Fibroblast of pulmonary artery (primary cell): ENCODE measurements around the gene ACOT7.

Source experiments
- DNase-seq: peaks from one replicate; pipeline ENCODE4 v3.0.0-alpha.2; 2010; ENCODE audit warnings: low read depth
- H3K4me3 ChIP-seq: replicated peaks from 2 replicates; pipeline ENCODE4 v1.5.1; 2011; ENCODE audit warnings: low read depth, mild to moderate bottlenecking, control low read depth, low read length, moderate library complexity
- CTCF ChIP-seq: IDR thresholded peaks from 2 replicates; pipeline ENCODE4 v1.5.1; 2011; ENCODE audit warnings: mild to moderate bottlenecking, control low read depth, low read length, inconsistent platforms; ENCODE audit errors: missing control alignments

The ACOT7 gene

GRCh38 chr1:6288026-6288425 is 105.5 kb downstream of the ACOT7 start:
- DNase-seq: no peak
- no peak overlapping the region for H3K4me3 ChIP-seq
- no peak for TF ChIP-seq CTCF

- TF ChIP-seq CTCF: no peak
- DNase-seq: no peak
- no peak overlapping the region for H3K4me3 ChIP-seq
Observed at GRCh38 chr1:6287431-6287886, 106.1 kb downstream of the ACOT7 start.

- no peak for DNase-seq
- no peak for TF ChIP-seq CTCF
- H3K4me3 ChIP-seq: no peak overlapping the region
Observed at GRCh38 chr1:6287029-6287428, 106.5 kb downstream of the ACOT7 start.

GRCh38 chr1:6286266-6286665 is 107.3 kb downstream of the ACOT7 start:
- no peak for DNase-seq
- no peak for TF ChIP-seq CTCF
- H3K4me3 ChIP-seq: no peak overlapping the region

GRCh38 chr1:6285336-6285735 is 108.2 kb downstream of the ACOT7 start:
- no peak for TF ChIP-seq CTCF
- DNase-seq: no peak
- no peak overlapping the region for H3K4me3 ChIP-seq

GRCh38 chr1:6282577-6283270 is 110.8 kb downstream of the ACOT7 start:
- no peak overlapping the region for H3K4me3 ChIP-seq
- no peak for TF ChIP-seq CTCF
- no peak for DNase-seq
